NCI-H446 (cell line): Measurements from ENCODE around the gene KCP.
"Not testable (repeated sequence)": the region's sequence is repeated elsewhere in the genome, so short reads cannot be mapped to it uniquely, and the experiment has no call there.

Experiments
- DNase-seq, 2 experiments: peaks; one replicate each; lab custom pipeline; 2025; lab: John Stamatoyannopoulos, UW

The KCP gene

DNA sequence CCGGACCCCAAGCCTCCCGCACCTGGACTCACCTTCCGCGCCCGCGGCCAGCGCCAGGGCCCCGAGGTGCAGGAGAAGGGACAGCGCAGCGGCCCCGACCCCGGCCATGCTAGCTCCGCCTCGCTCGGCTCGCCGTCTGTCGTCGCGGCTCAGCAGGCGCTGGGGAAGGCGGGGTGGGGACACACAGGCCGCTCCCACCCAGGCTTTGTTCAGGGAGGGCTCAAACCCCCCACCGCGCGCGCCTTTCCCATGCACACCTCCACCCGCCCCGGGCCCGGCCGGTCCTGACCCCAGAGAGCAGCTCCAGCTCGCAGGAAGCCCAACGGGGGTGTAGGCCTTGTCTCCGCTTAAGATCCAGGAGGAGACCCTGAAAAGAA is at the start of gene KCP:
Gene KCP, minus strand, starts transcription at position 141 of the 377 bp plus-strand sequence. Its CDS starts 33 bp downstream, at position 108.
- DNase-seq: no peak

DNA sequence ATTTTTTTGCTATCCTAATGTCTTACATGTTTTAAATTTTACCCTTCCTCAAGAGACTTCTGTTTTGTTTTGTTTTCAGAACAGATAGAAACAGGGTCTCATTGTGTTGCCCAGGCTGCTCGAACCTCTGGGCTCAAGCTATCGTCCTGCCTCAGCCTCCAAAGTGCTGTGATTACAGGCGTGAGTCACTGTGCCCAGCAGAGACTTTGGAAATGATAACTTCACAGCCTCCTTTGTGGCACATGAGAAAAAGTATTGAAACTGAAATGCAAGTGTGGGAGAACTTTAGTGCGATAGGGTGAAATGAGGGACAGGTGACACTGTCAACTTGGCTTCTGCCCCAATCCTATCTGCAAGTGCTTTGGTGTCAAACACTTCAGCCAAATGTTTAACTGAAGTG is 48.8 kb upstream of the KCP start:
- DNase-seq: no peak

DNA sequence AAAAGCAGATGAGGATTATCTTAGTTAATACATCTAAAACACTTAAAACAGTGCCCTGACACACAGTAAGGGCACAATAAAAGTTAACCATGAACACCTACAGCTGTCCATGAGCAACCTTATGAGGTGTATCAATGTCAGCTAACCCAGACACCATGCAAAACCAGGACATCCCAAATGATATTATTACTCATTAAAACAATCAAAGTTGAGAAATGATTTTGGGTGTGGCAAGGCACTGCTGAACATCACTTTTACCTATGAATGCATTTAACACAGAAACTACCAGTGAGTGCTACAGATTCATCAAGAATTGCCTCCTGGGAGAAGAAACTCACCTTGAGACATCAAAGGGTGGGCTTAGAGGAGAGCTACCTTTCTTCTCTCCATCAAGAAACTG is 45.5 kb upstream of the KCP start:
- no peak for DNase-seq

DNA sequence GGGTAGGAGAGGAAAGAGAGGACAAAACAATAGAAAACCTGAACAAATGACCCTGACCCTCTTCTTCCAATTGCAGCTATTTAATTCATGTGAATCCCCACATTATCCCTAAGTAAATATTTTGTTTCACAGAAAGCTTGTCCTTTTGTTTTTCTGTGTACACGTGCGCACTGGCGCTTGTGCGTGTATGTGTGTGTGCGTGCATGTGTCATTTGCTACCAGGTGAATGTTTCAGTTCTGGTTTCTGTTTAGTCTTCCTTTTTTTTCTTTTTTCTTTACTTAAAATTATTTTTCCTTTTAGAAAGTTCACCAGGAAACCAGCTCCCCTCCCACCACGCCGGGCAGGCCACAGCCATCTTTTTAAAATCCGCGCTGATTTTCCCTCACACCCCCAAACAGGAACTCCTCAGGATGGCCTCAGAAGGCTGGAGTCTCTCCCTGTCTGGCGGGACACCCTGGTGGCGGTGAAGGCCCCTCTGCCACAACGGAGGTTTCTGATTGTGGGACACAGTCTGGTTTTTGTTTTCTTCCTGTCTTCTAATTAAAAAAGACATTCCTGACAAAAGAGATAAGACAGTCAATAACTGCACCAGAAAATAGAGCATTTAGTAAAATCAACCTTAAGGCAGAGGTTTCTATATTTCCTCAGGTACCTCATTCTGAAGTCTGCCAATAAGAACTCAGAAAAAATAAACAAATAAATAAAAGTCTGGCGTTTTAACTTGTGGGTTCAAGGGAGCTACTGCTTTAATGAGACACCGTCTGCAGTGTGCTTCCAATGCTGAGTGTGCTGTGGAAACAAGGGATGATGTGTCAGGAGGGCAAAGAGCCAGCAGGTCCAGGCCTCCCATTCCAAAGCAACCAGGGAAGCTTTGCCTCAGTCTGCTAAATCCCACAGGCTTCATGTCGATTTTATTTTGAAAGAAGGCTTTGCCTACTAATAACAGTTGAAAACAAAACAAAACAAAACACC is 44.6 kb upstream of the KCP start:
- DNase-seq: no peak

- no peak for DNase-seq
These were observed 43.6 kb upstream of the KCP start for GRCh38 chr7:128954150-128954549.

DNA sequence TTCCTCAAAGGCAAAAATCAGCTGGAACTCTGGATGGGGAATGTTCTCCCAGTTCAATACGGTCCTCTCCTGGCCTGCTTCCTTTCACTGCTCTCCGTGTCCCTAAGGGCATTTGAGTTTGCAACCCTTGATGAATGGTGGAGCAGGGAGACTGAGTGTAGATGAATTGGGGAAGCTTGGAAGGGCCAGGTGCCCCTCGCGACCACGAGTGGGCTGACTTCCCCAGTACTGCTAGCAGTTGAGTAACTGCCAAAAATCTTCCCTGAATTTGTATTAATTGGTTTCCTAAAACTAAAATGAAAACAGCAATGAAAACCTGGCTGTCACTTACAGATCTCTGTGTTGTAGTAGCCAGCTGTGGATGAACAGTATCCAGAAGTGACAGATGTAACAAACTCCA is 40.8 kb upstream of the KCP start:
- no peak for DNase-seq

- no peak for DNase-seq
These were observed 38.7 kb upstream of the KCP start for GRCh38 chr7:128948976-128949760.

DNA sequence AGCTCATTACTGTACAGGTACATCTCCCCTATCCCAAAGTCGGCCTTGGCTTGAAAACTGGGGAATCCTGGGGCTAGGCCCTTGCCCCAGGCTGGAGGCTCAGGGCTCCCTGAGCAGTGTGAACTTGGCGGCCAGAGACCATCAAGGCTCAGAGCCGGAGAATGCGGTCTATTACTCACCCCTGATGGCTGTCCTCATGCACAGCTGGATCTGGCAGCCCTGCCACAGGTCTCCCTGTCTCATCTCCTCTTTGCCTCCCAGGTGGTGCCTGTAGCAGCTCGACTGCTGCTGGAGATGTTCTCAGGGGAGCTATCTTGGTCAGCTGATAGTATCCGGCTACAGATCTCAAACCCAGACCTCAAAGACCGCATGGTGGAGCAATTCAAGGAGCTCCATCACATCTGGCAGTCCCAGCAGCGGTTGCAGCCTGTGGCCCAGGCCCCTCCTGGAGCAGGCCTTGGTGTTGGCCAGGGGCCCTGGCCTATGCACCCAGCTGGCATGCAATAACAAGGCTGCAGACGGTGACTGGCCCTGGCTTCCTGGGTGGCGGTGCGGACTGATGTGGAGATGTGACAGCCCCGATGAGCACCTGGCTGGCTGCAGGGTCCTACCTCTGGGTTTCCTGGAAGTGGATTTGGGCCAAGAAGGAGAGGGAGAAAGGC is 37.9 kb upstream of the KCP start:
- DNase-seq: no peak

- no peak for DNase-seq
These were observed 37.3 kb upstream of the KCP start for GRCh38 chr7:128947854-128948253.

DNA sequence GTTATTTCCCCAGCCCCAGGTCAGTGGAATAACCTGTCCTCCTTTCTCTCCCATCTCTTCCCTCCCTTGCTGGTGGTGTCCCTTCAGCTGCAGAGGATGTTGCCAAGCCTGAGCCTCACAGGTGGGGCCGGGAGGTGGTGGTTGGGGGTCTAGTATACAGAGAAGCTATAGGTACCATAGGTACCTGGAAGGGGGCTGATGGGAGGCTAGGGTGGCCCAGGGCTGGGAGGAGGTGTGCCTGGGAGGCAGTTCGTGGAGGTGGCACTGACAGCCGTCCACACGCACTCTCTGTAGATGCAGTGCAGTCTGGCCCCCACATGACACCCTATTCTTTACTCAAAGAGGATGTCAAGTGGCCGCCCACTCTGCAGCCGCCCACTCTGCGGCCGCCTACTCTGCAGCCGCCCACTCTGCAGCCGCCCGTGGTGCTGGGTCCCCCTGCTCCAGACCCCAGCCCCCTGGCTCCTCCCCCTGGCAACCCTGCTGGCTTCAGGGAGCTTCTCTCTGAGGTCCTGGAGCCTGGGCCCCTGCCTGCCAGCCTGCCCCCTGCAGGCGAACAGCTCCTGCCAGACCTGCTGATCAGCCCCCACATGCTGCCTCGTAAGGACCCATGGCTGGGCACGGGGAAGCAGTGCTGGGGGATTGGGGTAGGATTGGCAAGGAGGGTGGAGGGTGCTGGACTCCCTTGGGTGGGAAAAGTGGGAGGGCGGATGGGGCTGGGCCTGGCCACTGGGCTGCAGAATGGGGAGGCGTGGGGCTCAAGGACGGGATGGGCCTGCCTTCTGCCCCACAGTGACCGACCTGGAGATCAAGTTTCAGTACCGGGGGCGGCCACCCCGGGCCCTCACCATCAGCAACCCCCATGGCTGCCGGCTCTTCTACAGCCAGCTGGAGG is 36.7 kb upstream of the KCP start:
- DNase-seq: no peak

GRCh38 chr7:128945668-128946366 is 35.3 kb upstream of the KCP start:
- DNase-seq: no peak

DNA sequence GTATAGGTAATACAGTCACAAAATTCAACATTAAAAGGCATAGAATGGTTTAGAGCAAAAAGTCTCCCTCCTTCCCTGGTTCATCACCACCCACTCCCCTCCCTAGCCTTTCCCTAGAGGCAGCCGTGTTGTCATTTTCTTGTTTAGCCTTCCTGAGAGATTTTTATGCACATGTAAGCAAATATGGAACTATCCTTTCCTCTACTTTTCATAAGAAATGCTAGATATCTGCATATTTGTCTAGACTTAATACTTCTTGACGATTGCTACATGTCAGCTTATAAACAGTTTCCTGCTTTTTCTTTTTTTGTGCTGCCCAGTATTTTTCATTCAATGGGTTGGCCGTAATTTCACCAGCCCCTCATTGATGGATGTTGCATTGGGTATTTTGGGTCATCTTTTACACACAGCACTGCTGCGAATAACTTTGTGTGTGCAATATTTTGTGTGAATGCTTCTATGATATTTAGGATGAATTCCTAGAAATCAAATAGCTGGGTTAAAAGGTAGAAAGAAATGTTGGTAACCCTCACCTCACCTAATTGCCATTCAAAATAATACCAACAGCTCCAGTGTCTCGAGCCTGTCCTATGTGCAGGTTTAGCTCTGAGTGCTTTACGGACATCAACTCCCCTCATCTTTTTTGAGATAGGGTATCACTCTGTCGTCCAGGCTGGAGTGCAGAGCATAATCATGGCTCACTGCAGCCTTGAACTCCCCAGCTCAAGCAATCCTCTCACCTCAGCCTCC is 34.2 kb upstream of the KCP start:
- no peak for DNase-seq

DNA sequence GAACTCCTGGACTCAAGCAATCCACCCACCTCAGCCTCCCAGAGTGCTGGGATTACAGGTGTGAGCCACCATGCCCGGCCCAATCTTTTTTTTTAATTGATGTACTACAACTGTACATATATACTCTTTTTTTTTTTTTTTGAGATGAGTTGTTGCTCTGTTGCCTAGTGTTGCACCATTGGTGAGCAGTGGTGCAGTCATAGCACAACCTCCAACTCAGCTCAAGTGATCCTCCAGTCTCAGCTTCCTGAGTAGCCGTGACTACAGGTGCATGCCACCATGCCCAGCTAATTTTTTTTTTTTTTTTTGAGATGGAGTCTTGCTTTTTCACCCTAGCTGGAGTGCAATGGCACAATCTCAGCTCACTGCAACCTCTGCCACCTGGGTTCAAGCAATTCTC is 32.7 kb upstream of the KCP start:
- not testable (repeated sequence) for DNase-seq

DNA sequence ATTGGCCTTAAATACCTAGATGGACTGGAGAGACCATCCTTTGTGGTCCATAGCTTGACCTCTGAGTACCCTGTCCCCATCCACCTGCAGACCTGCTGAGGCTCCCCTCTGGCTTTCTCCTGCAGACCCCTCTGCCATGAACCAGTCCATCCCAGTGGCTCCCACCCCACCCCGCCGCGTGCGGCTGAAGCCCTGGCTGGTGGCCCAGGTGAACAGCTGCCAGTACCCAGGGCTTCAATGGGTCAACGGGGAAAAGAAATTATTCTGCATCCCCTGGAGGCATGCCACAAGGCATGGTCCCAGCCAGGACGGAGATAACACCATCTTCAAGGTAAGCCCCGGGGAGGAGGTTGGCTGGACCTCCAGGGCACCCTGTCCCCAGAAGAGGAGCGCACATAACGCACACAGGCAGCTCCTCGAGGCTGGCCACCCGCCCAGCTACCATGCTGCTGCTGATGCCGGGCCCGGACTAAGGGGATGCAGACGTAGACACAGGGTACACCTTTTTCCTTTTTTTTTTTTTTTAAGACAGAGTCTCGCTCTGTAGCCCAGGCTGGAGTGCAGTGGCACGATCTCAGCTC is 31.5 kb upstream of the KCP start:
- DNase-seq: no peak

- no peak for DNase-seq
These were observed 30.9 kb upstream of the KCP start for GRCh38 chr7:128941323-128941890.

DNA sequence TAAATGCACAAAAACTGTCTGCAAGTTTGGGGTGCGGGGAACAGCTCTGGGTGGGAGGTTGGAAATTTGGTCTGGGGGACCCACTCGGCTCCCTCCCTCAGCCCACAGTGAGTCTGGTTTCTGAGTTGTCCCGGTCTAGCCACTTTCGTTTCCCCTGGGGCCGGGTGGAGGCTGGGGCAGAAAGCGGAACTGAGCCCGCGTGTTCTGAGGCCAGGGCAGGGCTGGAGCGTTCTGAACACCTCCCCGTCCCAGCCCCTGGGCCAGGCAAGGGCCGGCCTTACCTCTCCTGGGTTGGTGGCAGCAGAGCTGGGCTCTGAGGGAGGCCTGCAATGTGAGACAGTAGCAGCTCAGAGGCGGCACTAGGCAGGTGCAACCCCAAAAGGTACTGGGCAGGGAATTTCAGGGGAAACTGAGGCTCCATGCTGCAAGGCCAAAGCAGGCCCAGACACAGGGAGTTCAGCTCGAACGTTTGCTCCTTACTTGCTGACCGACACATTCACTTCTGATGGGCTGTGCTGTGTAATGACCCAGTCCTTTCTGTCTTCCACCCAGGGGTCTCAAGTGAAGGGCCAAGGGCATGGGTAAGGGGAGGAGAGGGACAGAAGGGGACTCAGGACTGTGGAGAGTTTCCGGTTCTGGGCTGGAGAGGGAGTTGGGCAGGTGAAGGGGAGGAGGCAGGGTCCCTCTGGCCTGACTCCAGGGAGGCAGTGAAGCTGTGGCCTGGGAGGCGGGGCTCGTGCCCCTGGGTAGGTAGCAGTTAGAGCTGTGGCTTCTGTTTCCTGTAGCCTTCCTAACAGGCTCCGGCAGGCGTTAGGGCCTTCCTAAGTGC is 30.2 kb upstream of the KCP start:
- no peak for DNase-seq

GRCh38 chr7:128939861-128940410 is 29.4 kb upstream of the KCP start:
- DNase-seq: no peak
